Left kidney (tissue), 2 donors: ENCODE data around the gene MIB2. TPM values are rescaled to one million over a fixed set of nuclear protein-coding genes. Genes with fewer than 3 reads are reported as not detected.

Experiments
- DNase-seq: peaks from one replicate; pipeline ENCODE4 v3.0.0-alpha.2; 2013
- polyA plus RNA-seq: library from polyadenylated mRNA; unstranded; fragments of 120-200 nt; gene quantifications from one replicate; pipeline ENCODE4 v1.2.1, GENCODE V29; 2013; ENCODE audit not compliant: insufficient read length

Gene MIB2
- polyA plus RNA-seq, 1 donor: 34.7 TPM

- DNase-seq: no peak
Observed at GRCh38 chr1:1597275-1597930, 17.9 kb upstream of the MIB2 start.

- no peak for DNase-seq
Observed at GRCh38 chr1:1598051-1598719, 17.1 kb upstream of the MIB2 start.

GRCh38 chr1:1598720-1599029 is 16.6 kb upstream of the MIB2 start:
- no peak for DNase-seq

- no peak for DNase-seq
Observed at GRCh38 chr1:1599030-1599934, 16.0 kb upstream of the MIB2 start.

GRCh38 chr1:1599935-1600860 is 15.1 kb upstream of the MIB2 start, which contains the start of gene FNDC10:
Gene FNDC10 (minus strand): TSS chr1:1600135. CDS start chr1:1600015, 120 bp downstream.
- DNase-seq: no peak

GRCh38 chr1:1600861-1601563 is 14.3 kb upstream of the MIB2 start:
- DNase-seq: no peak

- no peak for DNase-seq
Observed at GRCh38 chr1:1601564-1602303, 13.6 kb upstream of the MIB2 start.

- no peak for DNase-seq
Observed at GRCh38 chr1:1602304-1602967, 12.9 kb upstream of the MIB2 start.

GRCh38 chr1:1602968-1603506 is 12.3 kb upstream of the MIB2 start:
- no peak for DNase-seq

- DNase-seq: no peak
Observed at GRCh38 chr1:1603671-1604373, 11.5 kb upstream of the MIB2 start.

GRCh38 chr1:1604374-1605033 is 10.8 kb upstream of the MIB2 start:
- DNase-seq: no peak

- DNase-seq: no peak
Observed at GRCh38 chr1:1605034-1605591, 10.2 kb upstream of the MIB2 start.

GRCh38 chr1:1605724-1606123 is 9.6 kb upstream of the MIB2 start:
- no peak for DNase-seq

GRCh38 chr1:1606232-1606631 is 9.1 kb upstream of the MIB2 start:
- no peak for DNase-seq

- DNase-seq: no peak
Observed at GRCh38 chr1:1609822-1610485, 5.3 kb upstream of the MIB2 start.

- DNase-seq: no peak
Observed at GRCh38 chr1:1610796-1611195, 4.5 kb upstream of the MIB2 start.

- DNase-seq: no peak
Observed at GRCh38 chr1:1612104-1612400, 3.2 kb upstream of the MIB2 start.
